ENCODE results near the gene CLDN9. TPM values are rescaled to one million over a fixed set of nuclear protein-coding genes. Genes with fewer than 3 reads are reported as not detected.

The CLDN9 gene
- total and polyA plus RNA-seq, 9 of the 15 experiments (the other 6 are each of a cell fraction or from before 2014, with no cell fraction given) = 0.12 to 0.44 (median 0.22) TPM; not detected in 4

DNA sequence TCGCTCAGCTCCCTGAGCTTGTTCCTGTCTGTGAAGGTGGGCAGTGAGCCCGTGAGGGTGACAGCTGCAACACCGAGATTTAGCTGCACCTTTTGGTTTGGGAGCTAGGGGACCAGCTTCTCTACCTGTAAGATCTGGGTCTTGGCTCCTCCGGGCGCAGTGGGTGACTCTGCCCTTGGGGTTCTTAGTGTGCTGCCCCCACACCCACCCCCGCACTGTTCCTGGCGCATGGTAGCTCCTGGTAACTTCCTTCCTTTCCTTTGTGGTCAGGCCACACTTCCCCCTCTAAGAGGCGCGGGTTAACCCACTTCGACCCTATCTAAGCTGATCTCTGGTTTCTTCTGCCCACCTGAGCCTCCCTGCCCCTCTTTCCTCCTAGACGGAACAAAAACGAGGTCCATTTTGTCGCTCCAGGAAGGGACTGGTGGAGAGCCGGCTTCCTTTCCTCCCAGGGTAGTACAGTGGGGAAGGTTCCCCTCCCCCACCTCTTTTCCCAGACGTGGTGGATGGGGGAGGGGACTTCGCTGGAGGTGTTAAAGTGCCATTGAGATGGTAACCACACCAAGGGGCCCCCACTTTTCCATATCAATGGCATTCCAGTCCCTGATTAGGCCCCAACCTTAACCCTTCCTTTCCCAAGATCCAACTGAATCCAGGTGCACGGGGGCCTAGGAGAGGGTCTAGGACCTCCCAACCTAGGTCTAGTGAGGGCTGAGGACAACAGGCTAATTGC, 4.6 kb upstream of the CLDN9 start (continued):
- TF ChIP-seq CEBPZ (IDR thresholded peaks at IDR 0.05; ENCODE audit: borderline replicate concordance, low read depth, low read length) (no peak), KDM2B (CRISPR knock-in tag; IDR thresholded peaks at IDR 0.05) (no peak), NCOA6 (IDR thresholded peaks at IDR 0.05) (no peak), NR4A1 (CRISPR knock-in tag; IDR thresholded peaks at IDR 0.05) (no peak), NR4A1 (tag; IDR thresholded peaks at IDR 0.05) (peak; percentile 48), CHD1 (IDR thresholded peaks at IDR 0.05; ENCODE audit: low read length) (no peak), RBBP5 (IDR thresholded peaks at IDR 0.05; ENCODE audit: borderline replicate concordance, insufficient read depth, low read length, poor library complexity, severe bottlenecking) (no peak), PTBP1 (IDR thresholded peaks at IDR 0.05; ENCODE audit: low read depth, low read length) (no peak), TFAM (CRISPR knock-in tag; conservative IDR thresholded peaks at IDR 0.05) (no peak), PHB (CRISPR knock-in tag; IDR thresholded peaks at IDR 0.05) (no peak), ZKSCAN8 (CRISPR knock-in tag; IDR thresholded peaks at IDR 0.05) (no peak), HDAC1 (IDR thresholded peaks at IDR 0.05) (peak in 1 of 2 experiments; percentile 55; a peak in 1 of 4 replicates), ZNF165 (CRISPR knock-in tag; IDR thresholded peaks at IDR 0.05; ENCODE audit: borderline replicate concordance) (no peak), MAFK (IDR thresholded peaks at IDR 0.05; ENCODE audit: low read length) (no peak), RFX5 (IDR thresholded peaks at IDR 0.05; ENCODE audit: low read depth, low read length) (no peak), ETV5 (CRISPR knock-in tag; IDR thresholded peaks at IDR 0.05; ENCODE audit: low read depth) (no peak)
- TF ChIP-seq, protein P1, sequence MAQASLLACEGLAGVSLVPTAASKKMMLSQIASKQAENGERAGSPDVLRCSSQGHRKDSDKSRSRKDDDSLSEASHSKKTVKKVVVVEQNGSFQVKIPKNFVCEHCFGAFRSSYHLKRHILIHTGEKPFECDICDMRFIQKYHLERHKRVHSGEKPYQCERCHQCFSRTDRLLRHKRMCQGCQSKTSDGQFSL (CRISPR knock-in tag; IDR thresholded peaks at IDR 0.05) = no peak; the same call in 1 of the 2 replicates
- TF ChIP-seq, protein P1 (tag; IDR thresholded peaks at IDR 0.05) = 0 out of 4 replicates have a peak, but pooled peaks of 1 of the 2 experiments have one; percentile 9
- TF ChIP-seq, protein P2, sequence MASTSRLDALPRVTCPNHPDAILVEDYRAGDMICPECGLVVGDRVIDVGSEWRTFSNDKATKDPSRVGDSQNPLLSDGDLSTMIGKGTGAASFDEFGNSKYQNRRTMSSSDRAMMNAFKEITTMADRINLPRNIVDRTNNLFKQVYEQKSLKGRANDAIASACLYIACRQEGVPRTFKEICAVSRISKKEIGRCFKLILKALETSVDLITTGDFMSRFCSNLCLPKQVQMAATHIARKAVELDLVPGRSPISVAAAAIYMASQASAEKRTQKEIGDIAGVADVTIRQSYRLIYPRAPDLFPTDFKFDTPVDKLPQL (IDR thresholded peaks at IDR 0.05; ENCODE audit: extremely low read depth, insufficient read length) = no peak
- TF ChIP-seq, protein P3, sequence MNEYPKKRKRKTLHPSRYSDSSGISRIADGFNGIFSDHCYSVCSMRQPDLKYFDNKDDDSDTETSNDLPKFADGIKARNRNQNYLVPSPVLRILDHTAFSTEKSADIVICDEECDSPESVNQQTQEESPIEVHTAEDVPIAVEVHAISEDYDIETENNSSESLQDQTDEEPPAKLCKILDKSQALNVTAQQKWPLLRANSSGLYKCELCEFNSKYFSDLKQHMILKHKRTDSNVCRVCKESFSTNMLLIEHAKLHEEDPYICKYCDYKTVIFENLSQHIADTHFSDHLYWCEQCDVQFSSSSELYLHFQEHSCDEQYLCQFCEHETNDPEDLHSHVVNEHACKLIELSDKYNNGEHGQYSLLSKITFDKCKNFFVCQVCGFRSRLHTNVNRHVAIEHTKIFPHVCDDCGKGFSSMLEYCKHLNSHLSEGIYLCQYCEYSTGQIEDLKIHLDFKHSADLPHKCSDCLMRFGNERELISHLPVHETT (CRISPR knock-in tag; conservative IDR thresholded peaks at IDR 0.05 in 1 of 2, IDR thresholded peaks at IDR 0.05 in 1 of 2) = 0 out of 4 replicates have a peak, but pooled peaks of 1 of the 2 experiments have one; percentile 22
- TF ChIP-seq, protein P4, sequence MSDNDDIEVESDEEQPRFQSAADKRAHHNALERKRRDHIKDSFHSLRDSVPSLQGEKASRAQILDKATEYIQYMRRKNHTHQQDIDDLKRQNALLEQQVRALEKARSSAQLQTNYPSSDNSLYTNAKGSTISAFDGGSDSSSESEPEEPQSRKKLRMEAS (CRISPR knock-in tag; IDR thresholded peaks at IDR 0.05) = 0 out of 2 replicates have a peak, but pooled peaks have one; percentile 17
